ENCODE results near the gene TPI1. TPM values are rescaled to one million over a fixed set of nuclear protein-coding genes. Genes with fewer than 3 reads are reported as not detected.

TPI1 gene
- total and polyA plus RNA-seq, 2 experiments from 2014 or later: 1,963 to 4,448 TPM

- Histone ChIP-seq H3K36me3 (no peaks in the 10 kb centered on the region), H3K9me3 (ENCODE audit: low read depth) (no peaks in the 10 kb centered on the region), H3K27ac (peak overlapping the region; percentile 70), H3K4me1 (ENCODE audit: low read depth) (peaks cover 27% of the 10 kb centered on the region), H3K4me3 (no peak overlapping the region), H3K27me3 (no peaks in the 10 kb centered on the region)
- DNase-seq (ENCODE audit: low read depth in 1 of 2, low spot score in 1 of 2): no peak
- TF ChIP-seq, protein P1, sequence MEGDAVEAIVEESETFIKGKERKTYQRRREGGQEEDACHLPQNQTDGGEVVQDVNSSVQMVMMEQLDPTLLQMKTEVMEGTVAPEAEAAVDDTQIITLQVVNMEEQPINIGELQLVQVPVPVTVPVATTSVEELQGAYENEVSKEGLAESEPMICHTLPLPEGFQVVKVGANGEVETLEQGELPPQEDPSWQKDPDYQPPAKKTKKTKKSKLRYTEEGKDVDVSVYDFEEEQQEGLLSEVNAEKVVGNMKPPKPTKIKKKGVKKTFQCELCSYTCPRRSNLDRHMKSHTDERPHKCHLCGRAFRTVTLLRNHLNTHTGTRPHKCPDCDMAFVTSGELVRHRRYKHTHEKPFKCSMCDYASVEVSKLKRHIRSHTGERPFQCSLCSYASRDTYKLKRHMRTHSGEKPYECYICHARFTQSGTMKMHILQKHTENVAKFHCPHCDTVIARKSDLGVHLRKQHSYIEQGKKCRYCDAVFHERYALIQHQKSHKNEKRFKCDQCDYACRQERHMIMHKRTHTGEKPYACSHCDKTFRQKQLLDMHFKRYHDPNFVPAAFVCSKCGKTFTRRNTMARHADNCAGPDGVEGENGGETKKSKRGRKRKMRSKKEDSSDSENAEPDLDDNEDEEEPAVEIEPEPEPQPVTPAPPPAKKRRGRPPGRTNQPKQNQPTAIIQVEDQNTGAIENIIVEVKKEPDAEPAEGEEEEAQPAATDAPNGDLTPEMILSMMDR (IDR thresholded peaks at IDR 0.05; ENCODE audit: low read depth, low read length): no peak
Observed at GRCh38 chr12:6820166-6820565, 47.2 kb upstream of the TPI1 start.

DNA sequence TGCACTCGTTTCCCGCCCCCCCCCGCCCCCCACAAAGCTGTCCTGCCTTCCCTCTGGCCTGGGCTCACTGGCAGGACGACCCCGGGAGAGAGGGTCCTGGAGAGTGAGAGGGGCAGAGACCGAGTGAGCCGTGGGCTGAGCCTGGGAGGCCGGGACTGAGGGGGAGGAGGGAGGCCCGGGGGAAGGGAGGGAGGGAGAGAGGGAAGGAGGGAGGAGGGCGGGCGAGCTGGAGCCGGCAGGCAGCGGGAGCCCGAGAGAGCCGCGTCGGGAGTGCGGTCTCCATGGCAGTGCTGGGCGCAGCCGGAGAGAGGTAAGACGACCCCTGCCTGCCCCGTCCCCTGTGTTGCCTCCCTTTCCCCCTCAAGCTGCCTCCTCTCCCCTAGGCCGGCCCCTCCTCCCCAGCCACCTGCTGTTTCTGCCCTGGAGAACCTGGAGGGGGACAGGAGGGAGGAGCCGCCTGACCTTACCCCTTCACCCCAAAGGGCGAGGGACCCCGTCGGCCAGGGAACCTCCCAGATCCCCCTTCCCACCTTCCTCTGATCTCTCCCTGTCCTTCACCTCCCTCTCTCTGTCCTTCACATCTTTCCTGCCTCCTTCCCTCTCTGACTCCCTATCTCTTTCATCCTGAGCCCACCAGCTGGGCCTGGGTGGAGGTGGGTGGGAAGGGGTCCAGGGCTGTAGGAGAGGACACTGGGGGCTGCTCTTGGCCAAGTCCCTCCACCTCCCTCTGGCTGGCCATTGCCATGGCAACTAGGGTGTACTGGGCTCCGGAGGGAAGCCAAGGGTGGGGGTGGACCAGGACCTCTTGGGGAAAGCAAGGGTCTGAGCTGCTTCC, 45.5 kb upstream of the TPI1 start, which contains the start of gene GPR162:
Gene GPR162 (plus strand): TSS at position 231 of the 835 bp plus-strand sequence. CDS start 2,078 bp downstream, outside the sequence.
- peak; percentile 75 to 86 for DNase-seq (ENCODE audit: low read depth in 1 of 2, low spot score in 1 of 2)
- no peaks in the 10 kb centered on the region for H3K9me3 ChIP-seq (ENCODE audit: low read depth)
- peak within 1 kb of the TSS; percentile 47 for H3K4me3 ChIP-seq
- H3K27me3 ChIP-seq: no peaks in the 10 kb centered on the region
- H3K36me3 ChIP-seq: no peaks in the 10 kb centered on the region
- peak within 1 kb of the TSS; percentile 70 for H3K27ac ChIP-seq
- TF ChIP-seq, protein P1 (IDR thresholded peaks at IDR 0.05; ENCODE audit: low read depth, low read length): no peak
- H3K4me1 ChIP-seq (ENCODE audit: low read depth): peaks cover 27% of the 10 kb centered on the region

DNA sequence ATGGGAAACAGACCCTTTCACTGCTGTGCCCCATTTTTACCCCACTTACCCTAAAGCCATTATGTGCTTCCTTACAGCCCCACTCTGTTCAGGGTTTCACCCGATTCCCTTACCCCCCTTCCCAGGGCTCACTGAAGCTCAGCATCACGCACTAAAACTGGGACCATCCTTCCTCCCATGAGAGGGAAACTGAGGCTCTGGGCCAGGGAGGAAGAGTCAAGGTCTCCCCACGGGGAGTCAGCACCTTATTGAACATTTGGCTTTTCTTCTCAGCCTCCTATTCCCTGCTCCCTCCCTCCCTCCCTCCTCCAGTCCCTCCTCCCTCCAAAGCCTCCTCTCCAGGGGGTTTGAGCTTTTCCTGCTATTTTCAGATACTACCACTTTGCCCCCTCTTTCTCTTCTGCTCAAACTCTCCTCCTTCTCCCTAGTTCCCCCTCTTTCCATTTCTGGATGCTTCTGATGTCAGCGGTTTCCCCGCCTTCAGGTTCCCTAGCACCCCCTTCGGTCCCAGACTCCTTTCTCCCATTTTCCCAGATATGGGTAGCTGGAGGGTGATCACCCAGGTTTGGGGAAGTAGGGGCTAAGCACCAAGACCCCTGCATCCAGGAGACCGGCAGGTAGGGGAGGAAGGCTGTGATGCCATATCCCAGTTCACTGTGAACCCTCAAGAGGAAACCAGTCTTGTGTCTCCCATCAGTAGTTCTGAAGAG, 44.8 kb upstream of the TPI1 start:
- peaks cover 32% of the 10 kb centered on the region for H3K4me1 ChIP-seq (ENCODE audit: low read depth)
- H3K4me3 ChIP-seq: peak overlapping the region; percentile 47
- H3K27ac ChIP-seq: no peak overlapping the region
- no peaks in the 10 kb centered on the region for H3K9me3 ChIP-seq (ENCODE audit: low read depth)
- no peak for DNase-seq (ENCODE audit: low read depth in 1 of 2, low spot score in 1 of 2)
- no peaks in the 10 kb centered on the region for H3K27me3 ChIP-seq
- no peaks in the 10 kb centered on the region for H3K36me3 ChIP-seq
- TF ChIP-seq, protein P1 (IDR thresholded peaks at IDR 0.05; ENCODE audit: low read depth, low read length): no peak

DNA sequence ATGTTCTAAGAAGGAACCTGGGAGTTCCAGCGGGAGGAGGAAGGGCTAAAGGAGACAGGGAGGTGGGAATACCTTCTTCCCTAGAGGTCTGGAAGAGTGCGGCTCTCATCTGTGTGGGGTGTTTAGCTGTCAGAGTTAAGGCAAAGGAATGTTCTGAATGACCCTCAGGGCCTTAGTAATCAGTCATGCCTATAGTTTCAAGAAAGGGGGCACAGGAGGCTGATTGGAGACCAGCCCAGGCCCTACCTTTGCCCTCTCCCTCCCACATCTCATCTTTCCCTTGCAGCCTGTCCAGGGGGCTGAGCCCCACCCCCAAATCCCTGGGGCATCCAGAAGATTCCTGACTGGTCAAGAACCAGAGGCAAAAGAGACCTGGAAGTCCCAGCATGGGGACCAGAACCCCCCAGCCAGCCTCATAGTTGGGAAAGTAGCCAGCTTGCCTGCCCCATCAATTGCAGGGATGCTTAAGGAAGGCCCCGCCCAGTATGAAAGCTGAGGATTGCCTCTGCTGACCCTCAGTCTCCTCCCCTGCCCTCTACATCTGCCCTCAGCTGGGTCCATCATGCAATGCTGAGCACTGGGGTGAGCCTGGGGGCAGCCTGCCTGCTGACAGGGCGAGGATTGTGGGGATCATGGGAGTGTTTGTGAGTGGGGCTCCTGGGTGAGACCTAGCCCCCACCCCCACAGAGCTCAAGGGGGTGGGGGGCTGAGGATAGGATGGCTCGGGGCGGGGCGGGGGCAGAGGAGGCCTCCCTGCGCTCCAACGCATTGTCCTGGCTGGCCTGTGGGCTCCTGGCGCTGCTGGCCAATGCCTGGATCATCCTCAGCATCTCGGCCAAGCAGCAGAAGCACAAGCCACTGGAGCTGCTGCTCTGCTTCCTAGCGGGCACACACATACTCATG, 43.9 kb upstream of the TPI1 start:
- DNase-seq (ENCODE audit: low read depth in 1 of 2, low spot score in 1 of 2): no peak
- Histone ChIP-seq H3K4me1 (ENCODE audit: low read depth) (peaks cover 29% of the 10 kb centered on the region), H3K9me3 (ENCODE audit: low read depth) (no peaks in the 10 kb centered on the region), H3K27me3 (no peaks in the 10 kb centered on the region), H3K27ac (no peak overlapping the region), H3K4me3 (no peak overlapping the region), H3K36me3 (no peaks in the 10 kb centered on the region)
- TF ChIP-seq, protein P1 (IDR thresholded peaks at IDR 0.05; ENCODE audit: low read depth, low read length): no peak

Measured in cardiac muscle cell (in vitro differentiated cells and primary cell).